GM23338 (cell line): Measurements from ENCODE around the gene LRRC63. TPM values are rescaled to one million over a fixed set of nuclear protein-coding genes. Genes with fewer than 3 reads are reported as not detected.

Source experiments
- ATAC-seq: fragments of 200-7000 bp; cut with Tn5 transposase; 3 replicates; pipeline ENCODE4 v1.9.1; 2020
- DNase-seq: peaks from one replicate; pipeline ENCODE4 v3.0.0-alpha.2; 2015; ENCODE audit warnings: low spot score
- H2AFZ ChIP-seq: fragments of 200-600 bp; sonication (generic); 2 replicates; pipeline ENCODE4 v1.8.0; 2016; ENCODE audit warnings: antibody characterized with exemption, mild to moderate bottlenecking, moderate library complexity
- H3F3A ChIP-seq: fragments of 200-600 bp; sonication (generic); replicated peaks from 2 replicates; pipeline ENCODE4 v1.8.0; 2017; ENCODE audit warnings: antibody characterized with exemption, mixed run types, low read depth
- H3K27ac ChIP-seq: fragments of 200-600 bp; sonication (generic); 2 replicates; pipeline ENCODE4 v1.6.1; 2016; ENCODE audit warnings: low read depth
- H3K27me3 ChIP-seq: fragments of 200-600 bp; sonication (generic); 2 replicates; pipeline ENCODE4 v1.8.0; 2016; ENCODE audit warnings: mild to moderate bottlenecking, mixed run types, moderate library complexity; ENCODE audit not compliant: insufficient read depth
- H3K36me3 ChIP-seq: fragments of 200-600 bp; sonication (generic); 2 replicates; pipeline ENCODE4 v1.8.0; 2016; ENCODE audit warnings: mild to moderate bottlenecking; ENCODE audit not compliant: insufficient read depth
- H3K4me1 ChIP-seq: fragments of 200-600 bp; sonication (generic); 2 replicates; pipeline ENCODE4 v1.8.0; 2016; ENCODE audit warnings: mild to moderate bottlenecking, moderate library complexity; ENCODE audit not compliant: insufficient read depth
- H3K4me2 ChIP-seq: fragments of 200-600 bp; sonication (generic); 2 replicates; pipeline ENCODE4 v1.7.1; 2017; ENCODE audit warnings: mixed run types
- H3K4me3 ChIP-seq: fragments of 200-600 bp; sonication (generic); 2 replicates; pipeline ENCODE4 v1.6.1; 2016; ENCODE audit warnings: mixed run types
- H3K79me2 ChIP-seq: fragments of 200-600 bp; sonication (generic); replicated peaks from 2 replicates; pipeline ENCODE4 v1.8.0; 2017; ENCODE audit warnings: mild to moderate bottlenecking; ENCODE audit not compliant: insufficient read depth
- H3K9me2 ChIP-seq: fragments of 200-600 bp; sonication (generic); 2 replicates; pipeline ENCODE4 v1.8.0; 2017; ENCODE audit not compliant: insufficient read depth
- H4K20me1 ChIP-seq: fragments of 200-600 bp; sonication (generic); replicated peaks from 2 replicates; pipeline ENCODE4 v1.8.0; 2017; ENCODE audit warnings: mild to moderate bottlenecking; ENCODE audit not compliant: insufficient read depth
- H3K27ac Mint-ChIP-seq: 2 replicates; pipeline ENCODE4 v1.8.0; 2020; ENCODE audit warnings: inconsistent platforms, mild to moderate bottlenecking, moderate library complexity, mixed read lengths
- H3K27me3 Mint-ChIP-seq: 3 replicates; pipeline ENCODE4 v1.8.0; 2022; ENCODE audit warnings: low read depth, mild to moderate bottlenecking, moderate library complexity, mixed read lengths, inconsistent platforms; ENCODE audit not compliant: insufficient read depth, poor library complexity
- H3K36me3 Mint-ChIP-seq: 3 replicates; pipeline ENCODE4 v1.8.0; 2021; ENCODE audit warnings: low read depth, mild to moderate bottlenecking, inconsistent platforms, moderate library complexity, mixed read lengths
- H3K4me1 Mint-ChIP-seq: 3 replicates; pipeline ENCODE4 v1.8.0; 2020; ENCODE audit warnings: mild to moderate bottlenecking, inconsistent platforms, mixed read lengths
- H3K4me3 Mint-ChIP-seq: 3 replicates; pipeline ENCODE4 v1.8.0; 2021; ENCODE audit warnings: moderate library complexity, mild to moderate bottlenecking, inconsistent platforms, mixed read lengths
- H3K9me3 Mint-ChIP-seq: 3 replicates; pipeline ENCODE4 v1.8.0; 2020; ENCODE audit warnings: moderate library complexity, mild to moderate bottlenecking, inconsistent platforms, mixed read lengths
- CREB1 ChIP-seq: fragments of 250-450 bp; sonication (Bioruptor Pico); IDR thresholded peaks from 2 replicates; pipeline ENCODE4 v1.5.0; 2020; ENCODE audit warnings: low read depth, mild to moderate bottlenecking, moderate library complexity
- CTCF ChIP-seq, 2 experiments: fragments of 200-600 bp in 1 of 2; sonication (generic) in 1 of 2; conservative IDR thresholded peaks; 2 replicates each; pipeline versions ENCODE4 v1.5.1 to v1.6.1; 2016 to 2017; ENCODE audit warnings: antibody characterized with exemption in 2 of 2, low read depth in 2 of 2, mild to moderate bottlenecking in 2 of 2, moderate library complexity in 1 of 2
- EZH2 ChIP-seq: fragments of 200-600 bp; sonication (generic); IDR thresholded peaks from one replicate; pipeline ENCODE4 v1.8.0; 2017; ENCODE audit warnings: antibody characterized with exemption, mild to moderate bottlenecking, low read depth; ENCODE audit not compliant: unreplicated experiment
- EZH2phosphoT487 ChIP-seq: fragments of 200-600 bp; sonication (generic); IDR thresholded peaks from one replicate; pipeline ENCODE4 v1.8.1; 2018; ENCODE audit warnings: antibody characterized with exemption; ENCODE audit not compliant: unreplicated experiment
- JUNB ChIP-seq: IDR thresholded peaks from one replicate; pipeline ENCODE4 v1.6.1; 2016; ENCODE audit warnings: antibody characterized with exemption; ENCODE audit not compliant: unreplicated experiment
- NANOG ChIP-seq: IDR thresholded peaks from 2 replicates; pipeline ENCODE4 v1.6.1; 2016; ENCODE audit warnings: antibody characterized with exemption, borderline replicate concordance
- POLR2AphosphoS5 ChIP-seq: IDR thresholded peaks from 2 replicates; pipeline ENCODE4 v1.6.1; 2016; ENCODE audit warnings: antibody characterized with exemption, low read depth
- STAT1 ChIP-seq: IDR thresholded peaks from one replicate; pipeline ENCODE4 v1.6.1; 2016; ENCODE audit warnings: antibody characterized with exemption; ENCODE audit not compliant: unreplicated experiment
- ZNF114 ChIP-seq: fragments of 250-450 bp; sonication (Bioruptor Pico); IDR thresholded peaks from 2 replicates; pipeline ENCODE4 v1.5.0; 2020; ENCODE audit warnings: mild to moderate bottlenecking, moderate library complexity
- ZNF331 ChIP-seq: fragments of 250-450 bp; sonication (Bioruptor Pico); IDR thresholded peaks from 2 replicates; pipeline ENCODE4 v1.5.0; 2020; ENCODE audit warnings: low read depth, mild to moderate bottlenecking, moderate library complexity
- polyA plus RNA-seq: library from polyadenylated mRNA; unstranded; fragments of >200 nt; fragmentation: Nextera tagmentation; extraction: Ambion mirVana; gene quantifications from 2 replicates; pipeline ENCODE4 v1.2.1, GENCODE V29; 2016
- total RNA-seq: library from RNA; depleted of rRNA; stranded (reverse); fragments of >200 nt; shearing (Covaris generic); gene quantifications from 2 replicates; pipeline ENCODE4 v1.2.3, GENCODE V29; 2014
- TF ChIP-seq, protein P1 (sequence below): IDR thresholded peaks from one replicate; pipeline ENCODE4 v1.6.1; 2018; ENCODE audit warnings: antibody characterized with exemption; ENCODE audit not compliant: unreplicated experiment
- TF ChIP-seq, protein P2 (sequence below): fragments of 250-450 bp; sonication (Bioruptor Pico); IDR thresholded peaks from 2 replicates; pipeline ENCODE4 v1.5.0; 2020; ENCODE audit warnings: mild to moderate bottlenecking, moderate library complexity
- TF ChIP-seq, protein P3 (sequence below): IDR thresholded peaks from 2 replicates; pipeline ENCODE4 v1.6.1; 2016; ENCODE audit warnings: antibody characterized with exemption

LRRC63 gene
- total and polyA plus RNA-seq, 2 experiments from 2014 or later = not detected

- no peaks in the 10 kb centered on the region for H3K36me3 Mint-ChIP-seq
- DNase-seq (no peak), ATAC-seq (no peak)
- no peaks in the 10 kb centered on the region for H3K9me2 ChIP-seq
- no peaks in the 10 kb centered on the region; the same call in 2 of the 3 replicates for H3K9me3 Mint-ChIP-seq
- H3K27ac Mint-ChIP-seq = no peak overlapping the region
- no peak for TF ChIP-seq NANOG
- no peak for TF ChIP-seq ZNF331 (CRISPR knock-in tag)
- no peak for TF ChIP-seq CREB1
- TF ChIP-seq JUNB = no peak
- no peak for TF ChIP-seq POLR2AphosphoS5
- no peak for TF ChIP-seq EZH2phosphoT487
- TF ChIP-seq, protein P1, sequence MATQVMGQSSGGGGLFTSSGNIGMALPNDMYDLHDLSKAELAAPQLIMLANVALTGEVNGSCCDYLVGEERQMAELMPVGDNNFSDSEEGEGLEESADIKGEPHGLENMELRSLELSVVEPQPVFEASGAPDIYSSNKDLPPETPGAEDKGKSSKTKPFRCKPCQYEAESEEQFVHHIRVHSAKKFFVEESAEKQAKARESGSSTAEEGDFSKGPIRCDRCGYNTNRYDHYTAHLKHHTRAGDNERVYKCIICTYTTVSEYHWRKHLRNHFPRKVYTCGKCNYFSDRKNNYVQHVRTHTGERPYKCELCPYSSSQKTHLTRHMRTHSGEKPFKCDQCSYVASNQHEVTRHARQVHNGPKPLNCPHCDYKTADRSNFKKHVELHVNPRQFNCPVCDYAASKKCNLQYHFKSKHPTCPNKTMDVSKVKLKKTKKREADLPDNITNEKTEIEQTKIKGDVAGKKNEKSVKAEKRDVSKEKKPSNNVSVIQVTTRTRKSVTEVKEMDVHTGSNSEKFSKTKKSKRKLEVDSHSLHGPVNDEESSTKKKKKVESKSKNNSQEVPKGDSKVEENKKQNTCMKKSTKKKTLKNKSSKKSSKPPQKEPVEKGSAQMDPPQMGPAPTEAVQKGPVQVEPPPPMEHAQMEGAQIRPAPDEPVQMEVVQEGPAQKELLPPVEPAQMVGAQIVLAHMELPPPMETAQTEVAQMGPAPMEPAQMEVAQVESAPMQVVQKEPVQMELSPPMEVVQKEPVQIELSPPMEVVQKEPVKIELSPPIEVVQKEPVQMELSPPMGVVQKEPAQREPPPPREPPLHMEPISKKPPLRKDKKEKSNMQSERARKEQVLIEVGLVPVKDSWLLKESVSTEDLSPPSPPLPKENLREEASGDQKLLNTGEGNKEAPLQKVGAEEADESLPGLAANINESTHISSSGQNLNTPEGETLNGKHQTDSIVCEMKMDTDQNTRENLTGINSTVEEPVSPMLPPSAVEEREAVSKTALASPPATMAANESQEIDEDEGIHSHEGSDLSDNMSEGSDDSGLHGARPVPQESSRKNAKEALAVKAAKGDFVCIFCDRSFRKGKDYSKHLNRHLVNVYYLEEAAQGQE = no peak
- no peak for TF ChIP-seq CTCF (conservative IDR thresholded peaks at IDR 0.05; ENCODE audit: low read depth in 2 of 2)
- TF ChIP-seq, protein P2, sequence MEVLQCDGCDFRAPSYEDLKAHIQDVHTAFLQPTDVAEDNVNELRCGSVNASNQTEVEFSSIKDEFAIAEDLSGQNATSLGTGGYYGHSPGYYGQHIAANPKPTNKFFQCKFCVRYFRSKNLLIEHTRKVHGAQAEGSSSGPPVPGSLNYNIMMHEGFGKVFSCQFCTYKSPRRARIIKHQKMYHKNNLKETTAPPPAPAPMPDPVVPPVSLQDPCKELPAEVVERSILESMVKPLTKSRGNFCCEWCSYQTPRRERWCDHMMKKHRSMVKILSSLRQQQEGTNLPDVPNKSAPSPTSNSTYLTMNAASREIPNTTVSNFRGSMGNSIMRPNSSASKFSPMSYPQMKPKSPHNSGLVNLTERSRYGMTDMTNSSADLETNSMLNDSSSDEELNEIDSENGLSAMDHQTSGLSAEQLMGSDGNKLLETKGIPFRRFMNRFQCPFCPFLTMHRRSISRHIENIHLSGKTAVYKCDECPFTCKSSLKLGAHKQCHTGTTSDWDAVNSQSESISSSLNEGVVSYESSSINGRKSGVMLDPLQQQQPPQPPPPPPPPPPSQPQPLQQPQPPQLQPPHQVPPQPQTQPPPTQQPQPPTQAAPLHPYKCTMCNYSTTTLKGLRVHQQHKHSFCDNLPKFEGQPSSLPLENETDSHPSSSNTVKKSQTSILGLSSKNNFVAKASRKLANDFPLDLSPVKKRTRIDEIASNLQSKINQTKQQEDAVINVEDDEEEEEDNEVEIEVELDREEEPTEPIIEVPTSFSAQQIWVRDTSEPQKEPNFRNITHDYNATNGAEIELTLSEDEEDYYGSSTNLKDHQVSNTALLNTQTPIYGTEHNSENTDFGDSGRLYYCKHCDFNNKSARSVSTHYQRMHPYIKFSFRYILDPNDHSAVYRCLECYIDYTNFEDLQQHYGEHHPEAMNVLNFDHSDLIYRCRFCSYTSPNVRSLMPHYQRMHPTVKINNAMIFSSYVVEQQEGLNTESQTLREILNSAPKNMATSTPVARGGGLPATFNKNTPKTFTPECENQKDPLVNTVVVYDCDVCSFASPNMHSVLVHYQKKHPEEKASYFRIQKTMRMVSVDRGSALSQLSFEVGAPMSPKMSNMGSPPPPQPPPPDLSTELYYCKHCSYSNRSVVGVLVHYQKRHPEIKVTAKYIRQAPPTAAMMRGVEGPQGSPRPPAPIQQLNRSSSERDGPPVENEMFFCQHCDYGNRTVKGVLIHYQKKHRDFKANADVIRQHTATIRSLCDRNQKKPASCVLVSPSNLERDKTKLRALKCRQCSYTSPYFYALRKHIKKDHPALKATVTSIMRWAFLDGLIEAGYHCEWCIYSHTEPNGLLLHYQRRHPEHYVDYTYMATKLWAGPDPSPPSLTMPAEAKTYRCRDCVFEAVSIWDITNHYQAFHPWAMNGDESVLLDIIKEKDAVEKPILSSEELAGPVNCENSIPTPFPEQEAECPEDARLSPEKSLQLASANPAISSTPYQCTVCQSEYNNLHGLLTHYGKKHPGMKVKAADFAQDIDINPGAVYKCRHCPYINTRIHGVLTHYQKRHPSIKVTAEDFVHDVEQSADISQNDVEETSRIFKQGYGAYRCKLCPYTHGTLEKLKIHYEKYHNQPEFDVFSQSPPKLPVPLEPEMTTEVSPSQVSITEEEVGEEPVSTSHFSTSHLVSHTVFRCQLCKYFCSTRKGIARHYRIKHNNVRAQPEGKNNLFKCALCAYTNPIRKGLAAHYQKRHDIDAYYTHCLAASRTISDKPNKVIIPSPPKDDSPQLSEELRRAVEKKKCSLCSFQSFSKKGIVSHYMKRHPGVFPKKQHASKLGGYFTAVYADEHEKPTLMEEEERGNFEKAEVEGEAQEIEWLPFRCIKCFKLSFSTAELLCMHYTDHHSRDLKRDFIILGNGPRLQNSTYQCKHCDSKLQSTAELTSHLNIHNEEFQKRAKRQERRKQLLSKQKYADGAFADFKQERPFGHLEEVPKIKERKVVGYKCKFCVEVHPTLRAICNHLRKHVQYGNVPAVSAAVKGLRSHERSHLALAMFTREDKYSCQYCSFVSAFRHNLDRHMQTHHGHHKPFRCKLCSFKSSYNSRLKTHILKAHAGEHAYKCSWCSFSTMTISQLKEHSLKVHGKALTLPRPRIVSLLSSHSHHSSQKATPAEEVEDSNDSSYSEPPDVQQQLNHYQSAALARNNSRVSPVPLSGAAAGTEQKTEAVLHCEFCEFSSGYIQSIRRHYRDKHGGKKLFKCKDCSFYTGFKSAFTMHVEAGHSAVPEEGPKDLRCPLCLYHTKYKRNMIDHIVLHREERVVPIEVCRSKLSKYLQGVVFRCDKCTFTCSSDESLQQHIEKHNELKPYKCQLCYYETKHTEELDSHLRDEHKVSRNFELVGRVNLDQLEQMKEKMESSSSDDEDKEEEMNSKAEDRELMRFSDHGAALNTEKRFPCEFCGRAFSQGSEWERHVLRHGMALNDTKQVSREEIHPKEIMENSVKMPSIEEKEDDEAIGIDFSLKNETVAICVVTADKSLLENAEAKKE (CRISPR knock-in tag) = no peak
- no peak for TF ChIP-seq STAT1
- TF ChIP-seq ZNF114 (CRISPR knock-in tag) = no peak
- no peak for TF ChIP-seq EZH2
- TF ChIP-seq, protein P3, sequence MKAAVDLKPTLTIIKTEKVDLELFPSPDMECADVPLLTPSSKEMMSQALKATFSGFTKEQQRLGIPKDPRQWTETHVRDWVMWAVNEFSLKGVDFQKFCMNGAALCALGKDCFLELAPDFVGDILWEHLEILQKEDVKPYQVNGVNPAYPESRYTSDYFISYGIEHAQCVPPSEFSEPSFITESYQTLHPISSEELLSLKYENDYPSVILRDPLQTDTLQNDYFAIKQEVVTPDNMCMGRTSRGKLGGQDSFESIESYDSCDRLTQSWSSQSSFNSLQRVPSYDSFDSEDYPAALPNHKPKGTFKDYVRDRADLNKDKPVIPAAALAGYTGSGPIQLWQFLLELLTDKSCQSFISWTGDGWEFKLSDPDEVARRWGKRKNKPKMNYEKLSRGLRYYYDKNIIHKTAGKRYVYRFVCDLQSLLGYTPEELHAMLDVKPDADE = no peak
- no peak overlapping the region for H3K4me3 ChIP-seq
- no peak overlapping the region for H3K4me3 Mint-ChIP-seq
- H3K4me2 ChIP-seq = no peak overlapping the region
- no peaks in the 10 kb centered on the region for H3K79me2 ChIP-seq
- no peaks in the 10 kb centered on the region for H3K36me3 ChIP-seq
- no peak overlapping the region for H3K27ac ChIP-seq
- no peak overlapping the region for H2AFZ ChIP-seq
- H3K27me3 ChIP-seq = no peaks in the 10 kb centered on the region
- H4K20me1 ChIP-seq = no peaks in the 10 kb centered on the region
- peaks cover 4% of the 10 kb centered on the region; the same call in 2 of the 3 replicates for H3K4me1 Mint-ChIP-seq
- H3F3A ChIP-seq = no peaks in the 10 kb centered on the region
- H3K27me3 Mint-ChIP-seq = no peaks in the 10 kb centered on the region
- H3K4me1 ChIP-seq = peaks cover 7% of the 10 kb centered on the region; the same call in 1 of the 2 replicates
Measured at GRCh38 chr13:46267166-46267565, 55.4 kb downstream of the LRRC63 start.
